GM21390 (cell line): ENCODE results near the gene UBE2I.

Experiments used
- ATAC-seq: cut with Tn5 transposase; IDR thresholded peaks from one replicate; pipeline ENCODE4 v1.9.1; 2021; ENCODE audit not compliant: unreplicated experiment

UBE2I gene

DNA sequence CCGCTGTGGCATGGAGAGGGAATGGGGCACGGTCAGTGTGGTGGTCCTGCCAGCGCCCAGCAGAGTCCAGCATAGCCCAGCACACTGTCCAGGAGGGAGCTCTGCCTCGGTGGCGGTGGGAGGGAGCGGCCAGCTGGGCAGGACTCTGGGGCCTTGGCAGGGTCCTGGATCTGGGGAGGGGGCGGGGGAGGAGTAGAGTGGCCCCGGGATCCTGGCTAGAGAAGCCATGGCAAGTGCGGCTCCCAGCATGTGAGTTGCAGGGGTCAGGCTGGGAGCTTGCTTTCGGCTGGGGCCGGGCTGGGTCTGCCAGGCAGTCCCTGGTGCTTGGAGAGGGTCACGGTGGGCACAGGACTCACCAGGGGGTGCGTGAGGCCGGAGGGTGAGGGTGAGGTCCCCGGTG is 46.2 kb downstream of the UBE2I start:
- ATAC-seq = no peak

DNA sequence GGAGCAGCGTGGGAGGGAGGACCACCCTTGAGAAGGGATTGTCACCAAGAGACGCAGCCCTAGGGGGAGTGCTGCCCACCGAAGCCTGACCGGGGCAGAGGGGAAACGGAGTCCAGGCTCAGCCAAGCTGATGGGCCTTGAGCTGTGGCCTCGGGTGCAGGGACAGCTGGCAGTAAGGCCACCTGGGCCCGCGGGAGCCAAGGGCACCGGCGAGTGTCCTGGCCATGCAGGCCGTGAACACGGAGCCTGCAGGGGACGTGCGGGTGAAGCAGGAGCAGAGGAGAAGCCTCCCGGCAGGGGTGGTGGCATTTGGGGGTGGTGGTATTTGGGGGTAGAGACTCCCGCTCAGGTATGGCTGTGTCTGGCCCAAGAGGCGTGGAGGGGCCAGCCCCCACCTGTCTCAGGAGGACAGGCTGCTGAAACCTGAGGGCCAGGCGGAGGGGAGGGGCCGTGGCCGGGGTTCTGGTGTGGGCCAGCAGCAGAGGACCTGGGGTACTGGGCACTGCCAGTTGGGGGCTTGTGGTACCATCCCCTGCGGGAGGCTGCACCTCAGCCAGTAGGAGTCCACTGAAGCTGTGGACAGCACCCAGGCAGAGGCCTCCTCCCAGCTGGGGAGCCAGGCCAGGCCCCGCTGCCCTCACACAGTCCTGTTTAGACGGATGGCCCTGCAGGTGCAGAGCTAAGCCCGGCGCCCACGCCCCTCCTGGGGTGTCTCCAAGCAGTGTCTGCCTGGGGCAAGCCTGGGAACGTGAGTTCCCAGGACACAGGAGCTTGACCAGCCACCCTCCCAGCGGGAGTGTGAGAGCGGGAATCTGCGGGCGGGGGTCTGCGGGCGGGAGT is 46.8 kb downstream of the UBE2I start:
- ATAC-seq = no peak

DNA sequence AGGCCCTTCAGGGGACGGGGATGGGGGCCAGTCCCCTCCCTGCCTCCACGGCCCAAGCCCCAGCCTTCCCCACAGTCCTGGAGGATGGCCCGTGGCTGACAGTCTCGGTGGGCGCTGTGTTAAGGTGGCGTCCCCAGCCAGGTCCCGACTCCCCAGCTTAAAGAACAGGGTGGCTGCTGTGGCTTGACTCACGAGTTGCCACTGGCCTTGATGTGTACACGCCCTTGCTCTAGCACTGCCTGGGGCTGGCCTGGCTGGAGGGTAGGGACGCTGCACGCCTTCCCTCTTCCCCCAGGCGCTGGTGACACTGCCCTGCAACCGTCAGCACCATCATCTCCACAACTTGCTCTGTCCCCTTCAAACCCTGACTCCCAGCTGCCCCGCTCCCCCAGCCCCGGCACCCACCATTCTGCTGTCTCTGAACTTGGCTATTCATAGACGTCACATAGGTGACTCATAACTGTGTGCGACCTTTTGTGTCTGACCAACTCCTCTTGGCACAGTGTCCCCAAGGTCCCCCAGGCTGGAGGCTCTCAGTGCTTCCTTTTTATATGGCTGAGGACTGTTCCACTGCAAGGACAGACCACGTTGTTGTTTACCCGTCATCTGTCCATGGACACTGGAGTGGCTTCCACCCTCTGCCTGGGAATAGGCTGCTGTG is 48.6 kb downstream of the UBE2I start:
- ATAC-seq = no peak

DNA sequence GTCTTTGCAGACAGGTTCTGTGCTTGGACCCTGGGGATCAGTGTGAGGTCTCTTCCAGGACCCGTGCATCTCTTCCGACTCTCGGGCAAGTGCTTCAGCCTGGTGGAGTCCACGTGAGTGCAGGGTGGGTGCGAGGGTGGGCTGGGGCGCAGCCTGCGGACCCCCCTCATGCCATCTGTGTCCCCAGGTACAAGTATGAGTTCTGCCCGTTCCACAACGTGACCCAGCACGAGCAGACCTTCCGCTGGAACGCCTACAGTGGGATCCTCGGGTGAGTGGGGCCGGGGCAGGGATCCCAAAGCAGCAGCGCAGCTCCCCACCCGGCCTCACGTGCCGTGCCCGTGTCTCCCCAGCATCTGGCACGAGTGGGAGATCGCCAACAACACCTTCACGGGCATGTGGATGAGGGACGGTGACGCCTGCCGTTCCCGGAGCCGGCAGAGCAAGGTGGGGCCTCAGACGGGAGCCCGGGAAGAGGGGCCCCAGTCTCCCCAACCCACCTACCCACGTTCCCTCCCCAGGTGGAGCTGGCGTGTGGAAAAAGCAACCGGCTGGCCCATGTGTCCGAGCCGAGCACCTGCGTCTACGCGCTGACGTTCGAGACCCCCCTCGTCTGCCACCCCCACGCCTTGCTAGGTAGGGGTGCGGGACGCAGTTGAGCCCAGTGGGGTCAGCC is 52.4 kb downstream of the UBE2I start:
- ATAC-seq = no peak

DNA sequence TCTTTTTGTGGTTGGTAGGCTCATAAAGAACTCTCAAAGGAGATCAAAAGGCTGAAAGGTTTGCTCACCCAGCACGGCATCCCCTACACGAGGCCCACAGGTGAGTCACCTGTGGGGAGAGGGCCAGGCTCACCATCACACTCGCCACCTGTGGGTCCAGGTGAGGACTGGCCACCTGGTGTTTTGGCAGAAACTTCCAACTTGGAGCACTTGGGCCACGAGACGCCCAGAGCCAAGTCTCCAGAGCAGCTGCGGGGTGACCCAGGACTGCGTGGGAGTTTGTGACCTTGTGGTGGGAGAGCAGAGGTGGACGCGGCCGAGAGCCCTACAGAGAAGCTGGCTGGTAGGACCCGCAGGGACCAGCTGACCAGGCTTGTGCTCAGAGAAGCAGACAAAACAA is 53.4 kb downstream of the UBE2I start:
- ATAC-seq = no peak

DNA sequence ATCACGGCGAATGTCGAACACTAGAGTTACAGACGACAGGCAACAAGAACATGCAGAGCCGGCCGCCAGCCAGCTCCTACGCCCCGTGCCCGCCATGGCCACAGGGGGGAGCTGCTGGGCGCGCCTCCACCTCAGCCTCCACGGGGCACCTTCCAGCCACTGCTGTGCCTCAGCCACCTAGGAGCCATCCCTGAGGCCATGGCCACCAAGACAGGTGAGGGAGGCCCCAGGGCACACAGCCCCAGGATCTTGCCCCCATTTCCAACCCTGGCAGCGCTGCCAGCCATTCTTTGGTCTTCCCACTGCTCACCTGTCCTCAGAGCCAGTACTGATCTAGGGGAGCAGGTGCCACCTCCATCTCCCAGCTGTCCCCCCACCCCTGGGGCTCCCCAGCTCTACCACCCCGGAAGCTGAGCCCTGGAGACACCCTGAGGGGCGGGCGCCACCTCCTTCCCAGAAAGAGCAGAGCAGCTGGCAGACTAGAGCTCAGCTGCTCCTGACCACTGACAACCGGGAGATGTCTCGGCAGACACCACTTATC is 54.1 kb downstream of the UBE2I start:
- ATAC-seq = no peak

DNA sequence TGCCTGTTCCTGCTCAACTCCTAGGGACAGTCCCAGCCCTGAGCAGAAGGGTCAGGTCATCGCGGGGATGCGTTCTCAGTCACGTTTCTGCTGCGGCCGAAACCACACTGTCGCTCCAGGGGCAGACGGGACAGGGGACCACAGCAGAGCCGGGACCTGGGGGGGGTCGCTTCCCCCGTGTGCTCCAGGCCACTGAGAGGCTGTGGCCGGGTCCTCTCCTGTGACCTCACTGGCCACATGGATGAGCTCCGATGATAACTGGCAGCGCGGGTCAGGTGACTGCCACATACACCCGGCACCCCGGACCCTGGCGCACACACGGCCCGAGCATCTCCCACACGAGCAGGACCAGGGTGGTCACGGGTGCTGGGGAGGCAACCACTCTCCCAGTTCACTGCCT is 55.1 kb downstream of the UBE2I start:
- ATAC-seq = no peak

DNA sequence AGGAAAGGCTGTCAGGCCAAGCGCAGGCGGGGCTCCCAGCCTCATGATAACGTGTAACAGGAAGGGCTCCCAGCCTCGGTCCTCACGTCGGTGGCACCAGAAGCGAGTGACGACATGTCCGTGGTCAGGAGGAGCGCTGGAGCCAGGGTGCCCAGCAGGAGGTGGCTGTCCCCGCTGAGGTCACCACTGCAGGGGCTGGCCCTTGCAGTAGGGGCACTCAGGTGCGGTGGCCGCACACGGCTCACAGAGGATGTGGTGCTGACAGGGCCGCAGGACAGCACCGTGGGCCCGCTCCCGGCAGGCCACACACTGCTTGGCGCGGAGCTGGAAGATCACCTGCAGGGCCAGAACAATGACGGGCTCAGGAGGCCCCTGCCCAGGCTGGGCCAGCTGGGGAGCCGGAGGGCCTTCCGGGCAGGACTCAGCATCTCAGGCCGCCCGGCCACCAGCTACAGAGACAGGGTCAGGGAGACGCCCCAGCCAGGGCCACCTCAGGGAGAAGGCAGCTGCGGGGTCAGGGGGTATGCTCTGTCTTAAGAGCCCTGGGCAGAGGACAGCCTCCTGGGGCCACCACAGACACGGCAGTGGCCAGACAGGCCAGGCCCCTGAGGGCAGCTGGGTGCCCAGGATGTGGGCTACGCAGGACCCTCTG is 56.8 kb downstream of the UBE2I start:
- ATAC-seq = no peak

DNA sequence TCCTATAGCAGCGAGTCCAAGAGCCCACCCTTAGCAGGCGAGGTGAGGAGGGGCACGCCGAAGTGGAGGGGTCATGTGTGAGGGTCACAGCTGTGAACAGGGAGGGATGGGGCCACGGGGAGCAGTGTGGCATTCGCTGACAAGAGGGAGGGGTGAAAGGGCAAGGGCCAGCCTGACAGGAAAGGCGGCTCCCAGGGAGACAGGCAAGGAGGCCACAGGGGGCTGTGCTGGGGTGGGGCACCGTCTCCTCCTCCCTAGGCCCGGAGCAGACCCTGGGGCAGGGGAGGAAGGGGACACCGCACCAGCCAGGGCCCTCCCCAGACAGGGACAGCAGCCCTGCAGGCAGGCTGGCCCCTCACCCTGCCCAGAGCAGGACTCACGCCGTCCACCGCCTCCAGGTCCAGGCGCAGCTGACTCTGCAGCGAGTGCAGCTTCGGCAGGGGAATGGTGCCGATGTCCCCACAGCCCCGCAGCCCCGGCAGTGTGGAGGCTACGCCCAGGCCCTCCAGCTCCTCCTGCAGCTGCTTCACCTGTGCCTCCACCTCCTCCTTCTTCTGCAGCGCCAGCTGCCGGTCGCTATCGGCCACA is 57.4 kb downstream of the UBE2I start:
- no peak for ATAC-seq

DNA sequence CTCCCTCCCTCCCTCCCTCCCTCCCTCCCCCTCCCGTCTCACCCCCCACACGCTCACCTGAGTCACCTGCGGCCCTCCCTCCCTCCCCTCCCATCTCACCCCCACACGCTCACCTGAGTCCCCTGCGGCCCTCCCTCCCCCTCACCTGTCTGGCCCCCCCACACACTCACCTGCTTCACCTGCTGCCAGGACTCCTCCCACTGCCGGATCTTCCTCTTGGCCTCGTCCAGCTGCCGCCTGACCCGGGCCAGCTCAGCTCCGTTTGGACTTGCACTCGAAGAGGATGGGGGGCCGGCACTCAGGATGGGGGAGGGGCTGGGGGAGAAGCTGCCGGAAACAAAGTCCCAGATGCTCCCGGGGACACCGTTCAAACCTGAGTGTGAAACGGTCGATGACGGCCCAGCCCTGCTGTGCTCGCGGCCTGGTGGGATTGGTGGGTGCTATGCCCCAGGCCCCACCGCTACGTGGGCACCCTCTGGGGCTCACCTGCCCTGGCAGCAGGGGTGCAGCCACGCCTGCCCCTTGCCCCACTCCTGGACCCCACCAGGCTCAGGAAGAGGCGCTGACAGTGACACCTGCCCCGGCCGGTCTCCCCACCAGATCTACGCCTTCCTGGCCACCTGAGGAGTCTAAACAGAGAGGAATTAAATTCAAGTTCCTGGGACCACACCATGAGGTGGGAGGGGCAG is 58.2 kb downstream of the UBE2I start:
- ATAC-seq = no peak

DNA sequence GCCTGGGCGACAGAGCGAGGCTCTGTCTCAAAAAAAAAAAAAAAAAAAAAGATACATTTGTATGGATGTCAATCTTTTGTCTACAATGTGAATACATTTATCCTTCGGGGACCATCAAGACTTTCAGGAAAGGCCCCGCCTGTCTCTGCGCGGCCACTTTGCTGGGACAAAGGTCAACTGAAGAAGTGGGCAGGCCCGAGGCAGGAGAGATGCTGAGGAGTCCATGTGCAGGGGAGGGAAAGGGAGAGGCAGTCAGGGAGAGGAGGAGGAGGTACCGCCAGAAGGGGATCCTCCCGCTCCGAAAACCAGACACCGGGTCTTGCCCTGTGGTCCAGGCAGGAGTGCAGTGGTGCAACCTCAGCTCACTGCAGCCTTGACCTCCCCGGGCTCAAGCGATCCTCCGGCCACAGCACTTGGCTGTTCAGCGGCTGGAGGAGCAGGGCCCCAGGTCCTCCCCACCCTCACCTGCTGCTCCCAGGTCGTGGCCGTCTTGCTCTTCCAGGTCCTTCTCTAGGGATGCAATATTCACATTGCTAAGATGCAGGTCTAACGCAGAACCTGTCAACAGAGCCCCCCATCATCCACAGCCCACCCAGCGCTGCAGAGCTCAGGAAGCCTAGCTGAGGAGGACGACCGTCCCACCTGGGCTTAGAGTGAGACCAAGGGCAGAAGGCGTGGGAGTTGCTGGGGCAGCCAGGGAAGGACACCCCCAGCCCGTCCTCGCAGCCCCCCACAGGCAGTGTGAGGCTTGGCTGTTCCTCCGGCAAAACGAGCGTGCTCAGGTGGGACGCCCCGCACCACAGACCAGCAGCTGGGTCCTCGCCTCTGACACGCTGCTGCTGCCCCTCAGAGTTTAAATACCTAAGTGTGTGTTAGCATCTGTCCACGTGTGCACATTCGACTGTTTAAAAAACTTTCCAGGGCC is 61.9 kb downstream of the UBE2I start:
- ATAC-seq = no peak

DNA sequence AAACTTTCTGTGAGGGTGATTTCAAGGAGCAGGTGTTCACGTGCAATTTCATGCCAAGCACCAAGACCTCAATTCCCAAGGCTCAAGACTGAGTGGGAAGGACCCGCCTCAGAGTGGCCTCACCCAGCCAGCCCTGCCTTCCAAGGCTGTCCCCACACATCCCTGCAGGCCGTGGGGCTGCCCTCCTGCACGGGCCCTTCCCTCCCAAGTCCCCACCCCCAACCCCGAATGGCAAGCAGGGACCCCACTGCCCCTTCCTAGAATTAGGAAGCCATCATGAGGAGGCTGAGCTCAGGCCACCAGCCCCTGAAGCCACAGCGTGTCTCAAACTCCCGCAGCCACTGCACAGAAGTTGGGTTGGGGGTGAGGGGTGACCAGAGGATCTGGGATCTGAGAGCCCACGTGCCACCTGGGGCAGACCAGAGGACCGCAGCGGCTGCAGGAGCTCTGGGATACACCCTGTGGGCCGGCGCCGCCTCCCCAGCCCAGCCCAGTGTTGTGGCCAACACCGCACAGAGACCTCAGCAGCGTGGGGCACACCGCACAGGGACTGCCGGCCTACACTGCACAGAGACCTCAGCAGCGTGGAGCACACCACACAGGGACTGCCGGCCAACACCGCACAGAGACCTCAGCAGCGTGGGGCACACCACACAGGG is 63.0 kb downstream of the UBE2I start:
- ATAC-seq = no peak

DNA sequence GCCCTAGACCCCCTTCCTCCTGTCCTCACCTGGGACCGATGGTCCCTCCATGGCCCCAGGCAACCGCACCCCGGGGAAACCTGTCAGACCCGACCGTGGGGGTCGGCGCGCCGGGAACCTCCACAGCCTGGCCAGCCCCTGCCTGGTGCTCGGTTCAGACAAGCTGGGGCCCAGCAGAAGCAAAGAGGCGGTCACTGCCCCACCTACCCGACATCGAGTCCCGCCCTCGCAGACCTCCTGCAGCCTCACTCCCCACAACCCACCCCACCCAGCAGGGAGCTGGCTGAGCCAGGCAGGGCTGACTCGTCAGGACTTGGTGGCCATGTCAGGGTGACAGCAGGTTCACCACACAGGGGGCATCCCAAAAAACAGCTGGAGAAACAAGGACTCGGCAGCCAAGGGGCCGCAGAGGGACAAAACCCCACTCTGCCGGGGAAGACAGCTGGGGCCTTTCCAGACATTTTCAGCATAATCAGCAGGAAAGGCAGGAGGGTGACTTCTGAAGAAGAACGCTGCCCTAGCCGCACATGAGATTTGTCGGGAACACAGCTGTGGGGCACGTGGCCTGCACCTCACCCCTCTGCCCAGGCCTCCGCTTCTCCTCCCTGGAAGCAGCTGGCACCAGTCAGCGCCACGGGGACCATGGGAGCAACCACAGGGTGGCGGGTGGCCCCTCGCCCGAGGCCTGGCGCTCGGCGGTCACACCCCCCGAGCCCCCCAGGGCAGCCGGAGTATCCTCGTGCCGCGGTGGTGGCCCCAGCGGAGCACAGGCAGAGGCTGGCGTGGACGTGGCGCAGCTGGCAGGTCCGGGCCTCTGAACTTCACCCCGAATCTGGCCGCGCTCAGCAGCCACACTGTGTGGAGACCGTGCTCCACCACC is 65.2 kb downstream of the UBE2I start:
- no peak for ATAC-seq

DNA sequence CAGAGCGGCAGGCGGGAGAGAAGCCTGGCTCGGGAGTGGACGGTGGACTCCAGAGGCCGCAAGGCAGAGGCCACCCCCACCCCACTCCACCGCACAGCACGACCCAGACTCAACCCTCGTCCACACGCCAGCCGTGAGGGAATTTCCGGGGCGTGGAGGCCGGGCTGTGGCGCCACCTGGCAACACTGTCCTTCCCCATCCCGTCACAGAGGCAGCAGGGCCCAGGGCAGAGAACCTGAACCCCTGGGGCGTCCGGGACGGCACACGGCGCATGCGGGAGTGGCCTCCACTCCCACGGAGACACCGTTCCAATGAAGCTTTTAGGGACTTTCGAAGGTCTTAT is 65.8 kb downstream of the UBE2I start:
- ATAC-seq = no peak

DNA sequence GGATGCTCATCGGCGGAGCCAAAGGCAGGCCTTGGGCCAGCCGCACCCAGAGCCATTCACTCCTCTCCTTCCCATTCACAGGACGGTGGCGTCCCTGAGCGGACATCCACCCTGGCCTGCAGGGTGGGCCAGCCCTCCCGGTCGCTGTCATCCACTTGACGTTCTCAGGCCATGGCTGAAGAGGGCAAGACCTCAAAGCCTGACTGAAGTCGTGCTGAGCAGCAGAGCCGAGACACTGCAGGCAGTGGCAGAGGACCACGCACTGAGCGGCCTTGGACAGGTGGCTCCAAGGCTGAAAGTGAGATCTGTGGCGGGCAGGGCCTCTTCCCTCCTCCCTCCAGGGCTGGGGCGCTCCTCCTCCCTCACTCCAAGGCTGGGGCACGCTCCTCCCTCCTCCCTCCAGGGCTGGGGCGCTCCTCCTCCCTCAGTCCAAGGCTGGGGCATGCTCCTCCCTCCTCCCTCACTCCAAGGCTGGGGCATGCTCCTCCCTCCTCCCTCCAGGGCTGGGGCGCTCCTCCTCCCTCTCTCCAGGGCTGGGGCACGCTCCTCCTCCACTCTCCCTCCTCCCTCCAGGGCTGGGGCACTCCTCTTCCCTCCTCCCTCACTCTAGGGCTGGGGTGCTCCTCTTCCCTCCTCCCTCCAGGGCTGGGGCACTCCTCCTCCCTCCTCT is 66.4 kb downstream of the UBE2I start:
- no peak for ATAC-seq
